CD14-positive monocyte (primary cell): ENCODE data around the gene SH2D1A. TPM values are rescaled to one million over a fixed set of nuclear protein-coding genes. Genes with fewer than 3 reads are reported as not detected.

ENCODE experiments used
- DNase-seq, 3 donors: peaks; one replicate each; pipeline ENCODE4 v3.0.0-alpha.2; 2011 to 2022
- H2AFZ ChIP-seq: 2 replicates; pipeline ENCODE4 v1.6.0; 2012; ENCODE audit warnings: mild to moderate bottlenecking, low read depth, low read length, inconsistent platforms; ENCODE audit not compliant: insufficient read depth, poor library complexity, severe bottlenecking
- H3K27ac ChIP-seq, 2 donors: 1 replicate in 1 of 2; 2 replicates in 1 of 2; pipeline ENCODE4 v1.5.1; 2012 to 2013; ENCODE audit warnings: low read length in 2 of 2, control low read depth in 1 of 2, inconsistent platforms in 1 of 2, low read depth in 1 of 2, mild to moderate bottlenecking in 1 of 2
- H3K27me3 ChIP-seq, 2 donors: one replicate each; pipeline versions ENCODE4 v1.6.0 to v1.6.1; 2011 to 2013; ENCODE audit warnings: low read length in 2 of 2; ENCODE audit not compliant: control insufficient read depth in 2 of 2, insufficient read depth in 2 of 2
- H3K36me3 ChIP-seq, 2 donors: replicated peaks in 1 of 2; 1 replicate in 1 of 2; 2 replicates in 1 of 2; pipeline versions ENCODE4 v1.5.1 to v1.6.1; 2012 to 2013; ENCODE audit warnings: low read length in 2 of 2, control low read depth in 1 of 2, inconsistent platforms in 1 of 2, mild to moderate bottlenecking in 1 of 2; ENCODE audit not compliant: insufficient read depth in 2 of 2, control insufficient read depth in 1 of 2
- H3K4me1 ChIP-seq, 2 donors: 1 replicate in 1 of 2; 2 replicates in 1 of 2; pipeline versions ENCODE4 v1.5.1 to v1.6.1; 2012 to 2013; ENCODE audit warnings: low read length in 2 of 2, control low read depth in 1 of 2, inconsistent platforms in 1 of 2, mild to moderate bottlenecking in 1 of 2, moderate library complexity in 1 of 2; ENCODE audit not compliant: insufficient read depth in 2 of 2, control insufficient read depth in 1 of 2
- H3K4me2 ChIP-seq: replicated peaks from 2 replicates; pipeline ENCODE3; 2012; ENCODE audit warnings: low read length, moderate library complexity, mild to moderate bottlenecking; ENCODE audit not compliant: poor library complexity, severe bottlenecking; ENCODE audit errors: extremely low read depth
- H3K4me3 ChIP-seq, 3 experiments: fragments of 200-600 bp in 1 of 3; sonication (generic) in 1 of 3; replicated peaks in 1 of 3; 1 replicate in 2 of 3; 2 replicates in 1 of 3; pipeline ENCODE4 v1.5.1; 2011 to 2013; ENCODE audit warnings: low read length in 3 of 3, mild to moderate bottlenecking in 3 of 3, control low read depth in 2 of 3, low read depth in 2 of 3, inconsistent platforms in 1 of 3, moderate library complexity in 1 of 3
- H3K79me2 ChIP-seq: 2 replicates; pipeline ENCODE4 v1.6.0; 2012; ENCODE audit warnings: mild to moderate bottlenecking, control low read depth, inconsistent platforms, low read length, moderate library complexity; ENCODE audit not compliant: insufficient read depth
- H3K9ac ChIP-seq: 2 replicates; pipeline ENCODE4 v1.6.0; 2017; ENCODE audit warnings: low read length, mild to moderate bottlenecking; ENCODE audit not compliant: insufficient read depth, poor library complexity, severe bottlenecking
- H3K9me3 ChIP-seq, 2 donors: replicated peaks in 1 of 2; 1 replicate in 1 of 2; 2 replicates in 1 of 2; pipeline versions ENCODE4 v1.5.1 to v1.6.1; 2012 to 2013; ENCODE audit warnings: low read length in 2 of 2, control low read depth in 1 of 2; ENCODE audit not compliant: control insufficient read depth in 1 of 2, insufficient read depth in 1 of 2
- H4K20me1 ChIP-seq: 2 replicates; pipeline ENCODE4 v1.6.0; 2012; ENCODE audit warnings: mild to moderate bottlenecking, low read length, control low read depth, moderate library complexity; ENCODE audit not compliant: insufficient read depth
- H3K27ac Mint-ChIP-seq, 7 donors: one replicate each; pipeline ENCODE4 v1.8.0; 2020; ENCODE audit warnings: mild to moderate bottlenecking in 7 of 7, mixed read lengths in 7 of 7, moderate library complexity in 6 of 7, inconsistent platforms in 2 of 7
- H3K27me3 Mint-ChIP-seq, 3 donors: one replicate each; pipeline ENCODE4 v1.8.0; 2021 to 2022; ENCODE audit warnings: low read depth in 3 of 3, mild to moderate bottlenecking in 3 of 3, mixed read lengths in 3 of 3, moderate library complexity in 3 of 3, inconsistent platforms in 1 of 3
- H3K36me3 Mint-ChIP-seq, 2 donors: one replicate each; pipeline ENCODE4 v1.8.0; 2020; ENCODE audit warnings: mixed read lengths in 2 of 2, inconsistent platforms in 1 of 2, mild to moderate bottlenecking in 1 of 2
- H3K4me1 Mint-ChIP-seq: one replicate; pipeline ENCODE4 v1.8.0; 2020; ENCODE audit warnings: mild to moderate bottlenecking, mixed read lengths
- H3K4me3 Mint-ChIP-seq, 2 donors: one replicate each; pipeline ENCODE4 v1.8.0; 2020; ENCODE audit warnings: mild to moderate bottlenecking in 2 of 2, mixed read lengths in 2 of 2, moderate library complexity in 1 of 2
- H3K9me3 Mint-ChIP-seq, 7 donors: one replicate each; pipeline ENCODE4 v1.8.0; 2020 to 2022; ENCODE audit warnings: mixed read lengths in 7 of 7, mild to moderate bottlenecking in 6 of 7, moderate library complexity in 6 of 7, inconsistent platforms in 2 of 7
- CTCF ChIP-seq: fragments of 200-600 bp; IDR thresholded peaks from one replicate; pipeline ENCODE4 v1.8.0; 2022; ENCODE audit warnings: antibody characterized with exemption, mild to moderate bottlenecking
- WGBS: methylation state at CpG from one replicate; pipeline ENCODE4 v1.1.5; 2013; ENCODE audit warnings: missing lambda C conversion rate; ENCODE audit not compliant: insufficient coverage; 5-methylcytosine and 5-hydroxymethylcytosine counted together
- intact Hi-C, 2 donors: fragments of 100-400 bp; cut with micrococcal nuclease; formaldehyde crosslinking; loops; one replicate each; pipeline versions ENCODE4 v1.15.0 to v1.15.1; 2023
- polyA plus RNA-seq, 3 donors: library from polyadenylated mRNA; depleted of rRNA in 1 of 3; unstranded in 2 of 3; stranded (reverse) in 1 of 3; fragments of 300-500 nt in 2 of 3; fragments of >200 nt in 1 of 3; fragmentation: Illumina TruSeq in 2 of 3; gene quantifications; 1 replicate in 2 of 3; 2 replicates in 1 of 3; pipeline ENCODE4 v1.2.3, GENCODE V29; 2012 to 2021

Gene SH2D1A
- polyA plus RNA-seq, 3 donors = 0.24 TPM; not detected in 2

- no peaks in the 10 kb centered on the region for H3K9me3 ChIP-seq
- no peak overlapping the region for H2AFZ ChIP-seq
- Mint-ChIP-seq H3K27ac (no peak overlapping the region), H3K36me3 (no peaks in the 10 kb centered on the region), H3K27me3 (peaks cover 0 to 3% (median under 1%) of the 10 kb centered on the region in 3 donors), H3K4me3 (no peak overlapping the region), H3K4me1 (no peaks in the 10 kb centered on the region), H3K9me3 (peaks cover 0 to 2% (median 0%) of the 10 kb centered on the region in 7 donors)
- no peak overlapping the region for H3K4me2 ChIP-seq
- no peak overlapping the region for H3K27ac ChIP-seq
- no peaks in the 10 kb centered on the region for H3K36me3 ChIP-seq
- no peaks in the 10 kb centered on the region for H3K27me3 ChIP-seq
- DNase-seq = no peak
- 100% methylated on average over 2 of the region's 6 CpGs for WGBS
- H3K4me1 ChIP-seq = no peaks in the 10 kb centered on the region
- no peak overlapping the region for H3K9ac ChIP-seq
- no peak for TF ChIP-seq CTCF
- intact Hi-C loops = no loop called here
- H3K4me3 ChIP-seq = no peak overlapping the region
- no peaks in the 10 kb centered on the region for H4K20me1 ChIP-seq
- H3K79me2 ChIP-seq = no peaks in the 10 kb centered on the region
Measured at GRCh38 chrX:124338733-124339514, 7.4 kb upstream of the SH2D1A start.

GRCh38 chrX:124341396-124342132 is 4.8 kb upstream of the SH2D1A start:
- Mint-ChIP-seq H3K27ac (peak overlapping the region in 1 of 7 donors; percentile 23), H3K36me3 (no peaks in the 10 kb centered on the region), H3K27me3 (peaks cover 0 to 2% (median 0%) of the 10 kb centered on the region in 3 donors), H3K9me3 (peaks cover 0 to 2% (median 0%) of the 10 kb centered on the region in 7 donors), H3K4me3 (no peak overlapping the region), H3K4me1 (peaks cover 5% of the 10 kb centered on the region)
- Histone ChIP-seq H3K36me3 (no peaks in the 10 kb centered on the region), H2AFZ (no peak overlapping the region), H3K4me3 (no peak overlapping the region), H3K4me1 (no peaks in the 10 kb centered on the region), H3K27me3 (no peaks in the 10 kb centered on the region), H3K9ac (no peak overlapping the region), H4K20me1 (no peaks in the 10 kb centered on the region), H3K9me3 (no peaks in the 10 kb centered on the region), H3K79me2 (no peaks in the 10 kb centered on the region), H3K4me2 (no peak overlapping the region), H3K27ac (no peak overlapping the region)
- intact Hi-C loops = no loop called here
- WGBS = no CpG with 5 or more reads among the region's 7 CpGs
- TF ChIP-seq CTCF = no peak
- no peak for DNase-seq
